ENCODE measurements around the gene ANKRD12.

Gene ANKRD12

GRCh38 chr18:9102508-9103375 is 33.8 kb upstream of the ANKRD12 start, which contains the start of gene NDUFV2:
Gene NDUFV2 (plus strand): TSS chr18:9102699. CDS start chr18:9102744, 45 bp downstream.
- peak within 1 kb of the TSS; percentile 98 for H3K27ac ChIP-seq
- TF ChIP-seq CTCF (conservative IDR thresholded peaks at IDR 0.05) = no peak

- TF ChIP-seq CTCF (conservative IDR thresholded peaks at IDR 0.05) = no peak
- H3K27ac ChIP-seq = peak overlapping the region; percentile 98
Measured at GRCh38 chr18:9103376-9103873, 33.2 kb upstream of the ANKRD12 start.

- peak overlapping the region; percentile 98 for H3K27ac ChIP-seq
- TF ChIP-seq CTCF (conservative IDR thresholded peaks at IDR 0.05) = no peak
Measured at GRCh38 chr18:9104244-9104901, 32.2 kb upstream of the ANKRD12 start.

- TF ChIP-seq CTCF (conservative IDR thresholded peaks at IDR 0.05) = no peak
Measured at GRCh38 chr18:9105420-9105819, 31.2 kb upstream of the ANKRD12 start.

GRCh38 chr18:9106094-9106493 is 30.5 kb upstream of the ANKRD12 start:
- H3K27ac ChIP-seq = peak overlapping the region; percentile 98
- no peak for TF ChIP-seq CTCF (conservative IDR thresholded peaks at IDR 0.05)

More at GRCh38 chr18:9105420-9105819, 31.2 kb upstream of the ANKRD12 start:
- H3K27ac ChIP-seq = peak overlapping the region; percentile 98

- no peak overlapping the region; the same call in 1 of the 2 replicates for H3K27ac ChIP-seq
- TF ChIP-seq CTCF (conservative IDR thresholded peaks at IDR 0.05) = no peak
Measured at GRCh38 chr18:9106800-9107584, 29.6 kb upstream of the ANKRD12 start.

All from VCaP (cell line).